Osteocyte (in vitro differentiated cells): ENCODE results near the gene HS1BP3. TPM values are rescaled to one million over a fixed set of nuclear protein-coding genes. Genes with fewer than 3 reads are reported as not detected.

Source experiments
- DNase-seq: peaks from one replicate; pipeline ENCODE4 v3.0.0; 2021; ENCODE audit warnings: mixed read lengths; ENCODE audit not compliant: unreplicated experiment; ENCODE audit errors: extremely low spot score
- H3K27ac Mint-ChIP-seq: one replicate; pipeline ENCODE4 v1.8.0; 2021; ENCODE audit warnings: mild to moderate bottlenecking, mixed read lengths; ENCODE audit not compliant: unreplicated experiment
- H3K27me3 Mint-ChIP-seq: one replicate; pipeline ENCODE4 v1.8.0; 2021; ENCODE audit warnings: mixed read lengths; ENCODE audit not compliant: unreplicated experiment
- H3K36me3 Mint-ChIP-seq: one replicate; pipeline ENCODE4 v1.8.0; 2021; ENCODE audit warnings: mixed read lengths; ENCODE audit not compliant: unreplicated experiment
- H3K4me1 Mint-ChIP-seq: one replicate; pipeline ENCODE4 v1.8.0; 2021; ENCODE audit warnings: mixed read lengths; ENCODE audit not compliant: unreplicated experiment
- H3K4me3 Mint-ChIP-seq: one replicate; pipeline ENCODE4 v1.8.0; 2021; ENCODE audit warnings: mild to moderate bottlenecking, moderate library complexity, mixed read lengths; ENCODE audit not compliant: unreplicated experiment
- H3K9me3 Mint-ChIP-seq: one replicate; pipeline ENCODE4 v1.8.0; 2021; ENCODE audit warnings: mixed read lengths; ENCODE audit not compliant: unreplicated experiment
- CTCF ChIP-seq: fragments of 200-600 bp; sonication (generic); IDR thresholded peaks from 2 replicates; pipeline ENCODE4 v1.5.0; 2021; ENCODE audit warnings: antibody characterized with exemption, mild to moderate bottlenecking, moderate library complexity
- total RNA-seq: library from RNA; stranded (reverse); gene quantifications from 2 replicates; pipeline ENCODE4 v1.2.1, GENCODE V29; 2021

HS1BP3 gene
- total RNA-seq, 1 donor from 2014 or later: 40.5 TPM

GRCh38 chr2:20665243-20666004 is 14.5 kb upstream of the HS1BP3 start:
- no peak overlapping the region for H3K27ac Mint-ChIP-seq
- H3K4me1 Mint-ChIP-seq: peaks cover 18% of the 10 kb centered on the region
- H3K9me3 Mint-ChIP-seq: no peaks in the 10 kb centered on the region
- no peak for DNase-seq
- H3K27me3 Mint-ChIP-seq: peaks cover 56% of the 10 kb centered on the region
- no peaks in the 10 kb centered on the region for H3K36me3 Mint-ChIP-seq
- no peak for TF ChIP-seq CTCF
- H3K4me3 Mint-ChIP-seq: peak overlapping the region; percentile 72

- no peak for DNase-seq
- no peaks in the 10 kb centered on the region for H3K9me3 Mint-ChIP-seq
- TF ChIP-seq CTCF: no peak
- peaks cover 64% of the 10 kb centered on the region for H3K27me3 Mint-ChIP-seq
- no peak overlapping the region for H3K27ac Mint-ChIP-seq
- no peak overlapping the region for H3K4me3 Mint-ChIP-seq
- H3K4me1 Mint-ChIP-seq: peaks cover 18% of the 10 kb centered on the region
- no peaks in the 10 kb centered on the region for H3K36me3 Mint-ChIP-seq
Observed at GRCh38 chr2:20664431-20665242, 13.7 kb upstream of the HS1BP3 start.

- H3K27ac Mint-ChIP-seq: no peak overlapping the region
- no peak for TF ChIP-seq CTCF
- no peak overlapping the region for H3K4me3 Mint-ChIP-seq
- no peaks in the 10 kb centered on the region for H3K9me3 Mint-ChIP-seq
- DNase-seq: no peak
- peaks cover 70% of the 10 kb centered on the region for H3K27me3 Mint-ChIP-seq
- no peaks in the 10 kb centered on the region for H3K36me3 Mint-ChIP-seq
- H3K4me1 Mint-ChIP-seq: peaks cover 18% of the 10 kb centered on the region
Observed at GRCh38 chr2:20664071-20664390, 13.1 kb upstream of the HS1BP3 start.

- no peaks in the 10 kb centered on the region for H3K36me3 Mint-ChIP-seq
- H3K9me3 Mint-ChIP-seq: no peaks in the 10 kb centered on the region
- TF ChIP-seq CTCF: no peak
- peaks cover 18% of the 10 kb centered on the region for H3K4me1 Mint-ChIP-seq
- no peak for DNase-seq
- peaks cover 75% of the 10 kb centered on the region for H3K27me3 Mint-ChIP-seq
- no peak overlapping the region for H3K4me3 Mint-ChIP-seq
- no peak overlapping the region for H3K27ac Mint-ChIP-seq
Observed at GRCh38 chr2:20663196-20664070, 12.5 kb upstream of the HS1BP3 start.
